Loucy (cell line): ENCODE measurements around the gene LAMTOR5.
"Not testable (repeated sequence)": the region's sequence is repeated elsewhere in the genome, so short reads cannot be mapped to it uniquely, and the experiment has no call there.

Experiments
- H2AFZ ChIP-seq: fragments of 200-600 bp; sonication (generic); 2 replicates; pipeline ENCODE4 v1.6.0; 2016; ENCODE audit warnings: antibody characterized with exemption, mild to moderate bottlenecking, low read length, moderate library complexity
- H3F3A ChIP-seq: fragments of 200-600 bp; 2 replicates; pipeline ENCODE4 v1.6.0; 2016; ENCODE audit warnings: antibody characterized with exemption, low read depth, mild to moderate bottlenecking
- H3K27me3 ChIP-seq: fragments of 200-600 bp; sonication (generic); 2 replicates; pipeline ENCODE4 v1.6.1; 2014; ENCODE audit warnings: low read length, mild to moderate bottlenecking; ENCODE audit not compliant: insufficient read depth, poor library complexity, severe bottlenecking
- H3K36me3 ChIP-seq: fragments of 200-600 bp; sonication (generic); 2 replicates; pipeline ENCODE4 v1.6.1; 2016; ENCODE audit warnings: low read length; ENCODE audit not compliant: insufficient read depth
- H3K4me1 ChIP-seq: fragments of 200-600 bp; sonication (generic); 2 replicates; pipeline ENCODE4 v1.5.1; 2014; ENCODE audit warnings: low read length, mild to moderate bottlenecking; ENCODE audit not compliant: insufficient read depth, poor library complexity, severe bottlenecking
- H3K4me2 ChIP-seq: fragments of 200-600 bp; sonication (generic); 2 replicates; pipeline ENCODE4 v1.6.0; 2014; ENCODE audit warnings: antibody characterized with exemption, low read length, low read depth, mild to moderate bottlenecking; ENCODE audit not compliant: poor library complexity, severe bottlenecking
- H3K4me3 ChIP-seq: fragments of 200-600 bp; sonication (generic); 2 replicates; pipeline ENCODE4 v1.5.1; 2014; ENCODE audit warnings: low read length, mild to moderate bottlenecking, mixed read lengths; ENCODE audit not compliant: poor library complexity, severe bottlenecking
- H3K79me2 ChIP-seq: fragments of 200-600 bp; sonication (generic); 2 replicates; pipeline ENCODE4 v1.6.1; 2014; ENCODE audit warnings: low read length; ENCODE audit not compliant: insufficient read depth
- H3K9ac ChIP-seq: fragments of 200-600 bp; sonication (generic); 2 replicates; pipeline ENCODE4 v1.6.0; 2014; ENCODE audit warnings: mild to moderate bottlenecking, low read depth, low read length, moderate library complexity; ENCODE audit not compliant: poor library complexity, severe bottlenecking
- H3K9me2 ChIP-seq: fragments of 200-600 bp; sonication (generic); replicated peaks from 2 replicates; pipeline ENCODE4 v1.6.1; 2016; ENCODE audit warnings: low read depth, low read length, mixed read lengths
- H3K9me3 ChIP-seq: fragments of 200-600 bp; sonication (generic); 2 replicates; pipeline ENCODE4 v1.6.1; 2014; ENCODE audit warnings: mild to moderate bottlenecking, antibody characterized with exemption, low read length, low read depth; ENCODE audit not compliant: insufficient read depth
- H4K20me1 ChIP-seq: fragments of 200-600 bp; sonication (generic); 2 replicates; pipeline ENCODE4 v1.6.0; 2014; ENCODE audit warnings: antibody characterized with exemption, low read length, mild to moderate bottlenecking; ENCODE audit not compliant: insufficient read depth, poor library complexity, severe bottlenecking
- CTCF ChIP-seq: fragments of 200-600 bp; sonication (generic); conservative IDR thresholded peaks from 2 replicates; pipeline ENCODE4 v1.5.1; 2014; ENCODE audit warnings: mild to moderate bottlenecking, antibody characterized with exemption, low read length
- EZH2phosphoT487 ChIP-seq: fragments of 200-600 bp; IDR thresholded peaks from 2 replicates; pipeline ENCODE4 v1.6.1; 2018; ENCODE audit warnings: antibody characterized with exemption, mild to moderate bottlenecking, moderate library complexity, borderline replicate concordance

Gene LAMTOR5

GRCh38 chr1:110420874-110421793 lies 13.6 kb upstream of the LAMTOR5 start:
- H3K4me3 ChIP-seq: no peak overlapping the region
- no peaks in the 10 kb centered on the region for H3K27me3 ChIP-seq
- H3K79me2 ChIP-seq: no peaks in the 10 kb centered on the region
- H3K9me2 ChIP-seq: no peaks in the 10 kb centered on the region
- H3K36me3 ChIP-seq: no peaks in the 10 kb centered on the region
- H3K9ac ChIP-seq: no peak overlapping the region
- no peak for TF ChIP-seq EZH2phosphoT487
- no peak for TF ChIP-seq CTCF
- H3F3A ChIP-seq: no peaks in the 10 kb centered on the region
- no peaks in the 10 kb centered on the region for H4K20me1 ChIP-seq
- H3K9me3 ChIP-seq: no peaks in the 10 kb centered on the region
- H3K4me1 ChIP-seq: no peaks in the 10 kb centered on the region
- H2AFZ ChIP-seq: no peak overlapping the region
- no peak overlapping the region for H3K4me2 ChIP-seq

GRCh38 chr1:110420023-110420662 lies 12.6 kb upstream of the LAMTOR5 start:
- Histone ChIP-seq H3K36me3 (no peaks in the 10 kb centered on the region), H3F3A (no peaks in the 10 kb centered on the region), H3K9ac (no peak overlapping the region), H3K4me1 (no peaks in the 10 kb centered on the region), H3K79me2 (no peaks in the 10 kb centered on the region), H3K27me3 (no peaks in the 10 kb centered on the region), H2AFZ (no peak overlapping the region), H3K9me3 (no peaks in the 10 kb centered on the region), H3K9me2 (no peaks in the 10 kb centered on the region), H4K20me1 (no peaks in the 10 kb centered on the region), H3K4me3 (no peak overlapping the region), H3K4me2 (no peak overlapping the region)
- no peak for TF ChIP-seq EZH2phosphoT487
- no peak for TF ChIP-seq CTCF

- TF ChIP-seq EZH2phosphoT487: no peak
- no peak for TF ChIP-seq CTCF
- Histone ChIP-seq H3K4me1 (no peaks in the 10 kb centered on the region), H3K9me3 (no peaks in the 10 kb centered on the region), H3K9ac (no peak overlapping the region), H3F3A (no peaks in the 10 kb centered on the region), H4K20me1 (no peaks in the 10 kb centered on the region), H3K4me2 (no peak overlapping the region), H3K36me3 (no peaks in the 10 kb centered on the region), H3K27me3 (no peaks in the 10 kb centered on the region), H2AFZ (no peak overlapping the region), H3K9me2 (no peaks in the 10 kb centered on the region), H3K4me3 (no peak overlapping the region), H3K79me2 (no peaks in the 10 kb centered on the region)
Measured at GRCh38 chr1:110418729-110419128, 11.2 kb upstream of the LAMTOR5 start.

GRCh38 chr1:110413045-110413444 lies 5.6 kb upstream of the LAMTOR5 start:
- H3K4me1 ChIP-seq: peaks cover 10% of the 10 kb centered on the region
- H3K4me2 ChIP-seq, H2AFZ ChIP-seq, H3K79me2 ChIP-seq, H3K9ac ChIP-seq, H3K9me3 ChIP-seq, H4K20me1 ChIP-seq, H3F3A ChIP-seq, H3K9me2 ChIP-seq, H3K4me3 ChIP-seq, H3K36me3 ChIP-seq, H3K27me3 ChIP-seq: not testable (repeated sequence)
